ENCODE measurements around the gene PROX2.

Gene PROX2

GRCh38 chr14:74866708-74867389 is 9.1 kb downstream of the PROX2 start:
- H3K9me3 ChIP-seq (ENCODE audit: control insufficient read depth, insufficient read depth, low read length) = no peaks in the 10 kb centered on the region
- no peaks in the 10 kb centered on the region for H3K4me1 ChIP-seq (ENCODE audit: control insufficient read depth, insufficient read depth, low read length)
- H3K36me3 ChIP-seq (ENCODE audit: control insufficient read depth, insufficient read depth, low read length) = no peaks in the 10 kb centered on the region
- peak overlapping the region; percentile 28 for H3K9ac ChIP-seq (ENCODE audit: low read depth, low read length)
- H3K27me3 ChIP-seq (ENCODE audit: control insufficient read depth, insufficient read depth, low read length) = no peaks in the 10 kb centered on the region
- H3K4me3 ChIP-seq (ENCODE audit: low read depth, low read length) = no peak overlapping the region

DNA sequence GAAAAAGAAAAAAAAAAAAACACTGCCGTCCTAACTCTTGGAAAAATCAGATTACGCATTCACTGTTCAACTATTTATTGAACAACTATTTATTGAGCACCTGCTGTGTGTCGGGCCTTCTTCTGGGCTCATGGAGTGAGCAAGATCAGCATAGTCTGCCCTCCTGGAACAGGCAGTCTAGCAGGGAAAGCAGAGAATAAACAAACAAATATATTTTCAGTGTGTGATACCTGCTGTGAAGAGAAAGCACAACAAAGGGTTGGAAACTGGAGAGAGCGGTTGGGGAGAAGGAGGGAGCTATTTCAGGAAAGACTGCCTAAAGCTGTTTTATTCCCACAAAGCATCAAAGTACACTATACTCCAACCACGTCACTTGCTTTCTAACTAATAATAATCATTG is 10.8 kb downstream of the PROX2 start:
- Histone ChIP-seq H3K9ac (ENCODE audit: low read depth, low read length) (no peak overlapping the region), H3K4me3 (ENCODE audit: low read depth, low read length) (no peak overlapping the region), H3K27me3 (ENCODE audit: control insufficient read depth, insufficient read depth, low read length) (no peaks in the 10 kb centered on the region), H3K9me3 (ENCODE audit: control insufficient read depth, insufficient read depth, low read length) (no peaks in the 10 kb centered on the region), H3K36me3 (ENCODE audit: control insufficient read depth, insufficient read depth, low read length) (no peaks in the 10 kb centered on the region), H3K4me1 (ENCODE audit: control insufficient read depth, insufficient read depth, low read length) (peaks cover 4% of the 10 kb centered on the region)

DNA sequence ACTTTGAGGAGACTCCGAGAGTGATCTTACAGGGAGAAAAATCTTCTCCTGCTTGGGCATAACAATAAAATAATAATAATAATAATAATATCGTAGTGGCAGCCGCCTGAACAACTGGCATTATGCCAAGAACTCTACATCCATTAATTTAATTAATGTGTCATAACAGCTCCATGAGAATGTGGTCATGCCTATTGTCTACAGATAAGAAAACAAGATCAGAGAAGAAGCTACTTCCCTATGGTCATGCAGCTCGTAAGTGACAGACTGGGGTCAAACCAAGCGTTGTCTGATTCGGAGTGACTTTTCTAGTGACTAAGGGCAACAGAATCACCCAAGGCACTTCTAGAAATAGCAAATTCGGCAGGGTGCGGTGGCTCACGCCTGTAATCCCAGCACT is 11.7 kb downstream of the PROX2 start:
- Histone ChIP-seq H3K4me3 (ENCODE audit: low read depth, low read length) (no peak overlapping the region), H3K4me1 (ENCODE audit: control insufficient read depth, insufficient read depth, low read length) (peaks cover 4% of the 10 kb centered on the region), H3K9ac (ENCODE audit: low read depth, low read length) (no peak overlapping the region), H3K27me3 (ENCODE audit: control insufficient read depth, insufficient read depth, low read length) (no peaks in the 10 kb centered on the region), H3K9me3 (ENCODE audit: control insufficient read depth, insufficient read depth, low read length) (no peaks in the 10 kb centered on the region), H3K36me3 (ENCODE audit: control insufficient read depth, insufficient read depth, low read length) (no peaks in the 10 kb centered on the region)

- H3K9ac ChIP-seq (ENCODE audit: low read depth, low read length) = no peak overlapping the region
- no peak overlapping the region for H3K4me3 ChIP-seq (ENCODE audit: low read depth, low read length)
- H3K4me1 ChIP-seq (ENCODE audit: control insufficient read depth, insufficient read depth, low read length) = peaks cover 4% of the 10 kb centered on the region
- H3K9me3 ChIP-seq (ENCODE audit: control insufficient read depth, insufficient read depth, low read length) = no peaks in the 10 kb centered on the region
- no peaks in the 10 kb centered on the region for H3K36me3 ChIP-seq (ENCODE audit: control insufficient read depth, insufficient read depth, low read length)
- no peaks in the 10 kb centered on the region for H3K27me3 ChIP-seq (ENCODE audit: control insufficient read depth, insufficient read depth, low read length)
Observed at GRCh38 chr14:74863274-74863673, 12.7 kb downstream of the PROX2 start.

DNA sequence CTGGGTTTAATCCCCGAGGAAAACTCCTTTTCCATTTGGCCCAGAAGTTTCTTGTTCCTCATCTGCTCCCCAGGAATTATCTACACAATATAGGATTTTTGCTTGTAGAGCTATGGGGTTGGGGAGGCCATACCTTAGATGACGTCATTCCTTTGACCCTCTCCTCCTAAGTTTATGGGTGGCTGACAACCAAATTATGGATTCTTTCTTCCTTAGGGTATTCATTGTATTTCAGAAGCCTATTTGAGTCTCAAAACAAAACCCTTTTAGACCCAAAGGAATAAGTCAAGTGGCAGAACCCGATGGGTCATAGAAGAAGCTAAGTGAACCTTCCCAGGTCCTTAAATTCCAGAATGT is 14.2 kb downstream of the PROX2 start:
- Histone ChIP-seq H3K4me3 (ENCODE audit: low read depth, low read length) (no peak overlapping the region), H3K36me3 (ENCODE audit: control insufficient read depth, insufficient read depth, low read length) (no peaks in the 10 kb centered on the region), H3K4me1 (ENCODE audit: control insufficient read depth, insufficient read depth, low read length) (peaks cover 4% of the 10 kb centered on the region), H3K9ac (ENCODE audit: low read depth, low read length) (no peak overlapping the region), H3K27me3 (ENCODE audit: control insufficient read depth, insufficient read depth, low read length) (no peaks in the 10 kb centered on the region), H3K9me3 (ENCODE audit: control insufficient read depth, insufficient read depth, low read length) (no peaks in the 10 kb centered on the region)

GRCh38 chr14:74860899-74861733 is 14.8 kb downstream of the PROX2 start:
- Histone ChIP-seq H3K4me3 (ENCODE audit: low read depth, low read length) (no peak overlapping the region), H3K9ac (ENCODE audit: low read depth, low read length) (no peak overlapping the region), H3K4me1 (ENCODE audit: control insufficient read depth, insufficient read depth, low read length) (peaks cover 4% of the 10 kb centered on the region), H3K36me3 (ENCODE audit: control insufficient read depth, insufficient read depth, low read length) (no peaks in the 10 kb centered on the region), H3K27me3 (ENCODE audit: control insufficient read depth, insufficient read depth, low read length) (no peaks in the 10 kb centered on the region), H3K9me3 (ENCODE audit: control insufficient read depth, insufficient read depth, low read length) (no peaks in the 10 kb centered on the region)

- Histone ChIP-seq H3K27me3 (ENCODE audit: control insufficient read depth, insufficient read depth, low read length) (no peaks in the 10 kb centered on the region), H3K9ac (ENCODE audit: low read depth, low read length) (no peak overlapping the region), H3K4me3 (ENCODE audit: low read depth, low read length) (no peak overlapping the region), H3K36me3 (ENCODE audit: control insufficient read depth, insufficient read depth, low read length) (no peaks in the 10 kb centered on the region), H3K9me3 (ENCODE audit: control insufficient read depth, insufficient read depth, low read length) (no peaks in the 10 kb centered on the region), H3K4me1 (ENCODE audit: control insufficient read depth, insufficient read depth, low read length) (peaks cover 4% of the 10 kb centered on the region)
Observed at GRCh38 chr14:74859757-74860552, 16.0 kb downstream of the PROX2 start.

- Histone ChIP-seq H3K9me3 (ENCODE audit: control insufficient read depth, insufficient read depth, low read length) (no peaks in the 10 kb centered on the region), H3K9ac (ENCODE audit: low read depth, low read length) (no peak overlapping the region), H3K27me3 (ENCODE audit: control insufficient read depth, insufficient read depth, low read length) (no peaks in the 10 kb centered on the region), H3K36me3 (ENCODE audit: control insufficient read depth, insufficient read depth, low read length) (no peaks in the 10 kb centered on the region), H3K4me3 (ENCODE audit: low read depth, low read length) (no peak overlapping the region), H3K4me1 (ENCODE audit: control insufficient read depth, insufficient read depth, low read length) (peaks cover 4% of the 10 kb centered on the region)
Observed at GRCh38 chr14:74858022-74858421, 17.9 kb downstream of the PROX2 start.

- Histone ChIP-seq H3K27me3 (ENCODE audit: control insufficient read depth, insufficient read depth, low read length) (no peaks in the 10 kb centered on the region), H3K9me3 (ENCODE audit: control insufficient read depth, insufficient read depth, low read length) (no peaks in the 10 kb centered on the region), H3K9ac (ENCODE audit: low read depth, low read length) (no peak overlapping the region), H3K4me3 (ENCODE audit: low read depth, low read length) (no peak overlapping the region), H3K36me3 (ENCODE audit: control insufficient read depth, insufficient read depth, low read length) (no peaks in the 10 kb centered on the region), H3K4me1 (ENCODE audit: control insufficient read depth, insufficient read depth, low read length) (peaks cover 4% of the 10 kb centered on the region)
Observed at GRCh38 chr14:74856366-74856765, 19.6 kb downstream of the PROX2 start.

DNA sequence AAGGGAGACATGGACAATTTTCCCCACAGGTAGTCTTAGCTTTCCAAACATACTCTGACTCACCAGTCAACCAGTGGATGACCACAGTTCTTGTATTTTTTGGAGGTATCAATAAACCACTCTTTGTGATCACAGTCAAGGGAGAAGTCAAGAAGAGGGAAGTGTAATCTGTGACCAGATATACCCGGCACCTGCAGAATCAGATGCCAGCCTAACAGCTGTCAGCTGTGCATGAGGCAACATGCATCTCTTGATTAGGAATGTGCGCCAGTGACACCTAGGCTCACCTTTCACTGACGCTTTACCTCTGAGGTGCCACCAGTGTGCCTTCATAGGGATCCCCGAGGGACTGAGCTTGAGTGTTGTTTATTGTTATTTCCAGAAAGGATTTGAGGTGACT is 20.0 kb downstream of the PROX2 start:
- no peak overlapping the region for H3K4me3 ChIP-seq (ENCODE audit: low read depth, low read length)
- H3K36me3 ChIP-seq (ENCODE audit: control insufficient read depth, insufficient read depth, low read length) = no peaks in the 10 kb centered on the region
- H3K27me3 ChIP-seq (ENCODE audit: control insufficient read depth, insufficient read depth, low read length) = no peaks in the 10 kb centered on the region
- no peak overlapping the region for H3K9ac ChIP-seq (ENCODE audit: low read depth, low read length)
- no peaks in the 10 kb centered on the region for H3K4me1 ChIP-seq (ENCODE audit: control insufficient read depth, insufficient read depth, low read length)
- H3K9me3 ChIP-seq (ENCODE audit: control insufficient read depth, insufficient read depth, low read length) = no peaks in the 10 kb centered on the region

DNA sequence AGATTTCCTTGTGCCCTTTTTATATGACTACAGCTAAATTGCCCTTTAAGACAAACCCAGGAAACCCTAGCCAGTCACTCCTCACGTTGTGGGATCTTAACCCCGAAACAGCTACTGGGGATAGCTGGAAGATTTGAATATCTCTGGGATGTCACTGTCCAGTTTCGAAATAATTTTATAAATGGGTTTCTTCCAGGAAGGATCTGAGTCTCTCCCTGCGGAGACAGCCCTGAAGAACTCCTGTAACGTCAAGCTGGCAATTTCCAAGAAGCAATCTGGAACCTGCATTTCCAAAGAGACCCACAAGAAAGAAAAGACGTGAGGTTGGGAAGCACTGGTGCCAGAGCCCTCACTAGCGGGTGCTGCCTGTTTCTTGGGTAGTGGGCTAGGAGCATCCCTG is 20.9 kb downstream of the PROX2 start:
- no peaks in the 10 kb centered on the region for H3K36me3 ChIP-seq (ENCODE audit: control insufficient read depth, insufficient read depth, low read length)
- no peaks in the 10 kb centered on the region for H3K4me1 ChIP-seq (ENCODE audit: control insufficient read depth, insufficient read depth, low read length)
- no peak overlapping the region for H3K4me3 ChIP-seq (ENCODE audit: low read depth, low read length)
- no peaks in the 10 kb centered on the region for H3K9me3 ChIP-seq (ENCODE audit: control insufficient read depth, insufficient read depth, low read length)
- no peak overlapping the region for H3K9ac ChIP-seq (ENCODE audit: low read depth, low read length)
- no peaks in the 10 kb centered on the region for H3K27me3 ChIP-seq (ENCODE audit: control insufficient read depth, insufficient read depth, low read length)
